GM18858 (cell line): ENCODE data around the gene FAM229B.
A peak's percentile ranks its signal among the peaks of the same experiment; 100 is the strongest.
"Not testable (repeated sequence)": the region's sequence is repeated elsewhere in the genome, so short reads cannot be mapped to it uniquely, and the experiment has no call there.

Experiments used
- ATAC-seq: cut with Tn5 transposase; IDR thresholded peaks from one replicate; pipeline ENCODE4 v1.9.1; 2021; ENCODE audit not compliant: unreplicated experiment

The FAM229B gene

DNA sequence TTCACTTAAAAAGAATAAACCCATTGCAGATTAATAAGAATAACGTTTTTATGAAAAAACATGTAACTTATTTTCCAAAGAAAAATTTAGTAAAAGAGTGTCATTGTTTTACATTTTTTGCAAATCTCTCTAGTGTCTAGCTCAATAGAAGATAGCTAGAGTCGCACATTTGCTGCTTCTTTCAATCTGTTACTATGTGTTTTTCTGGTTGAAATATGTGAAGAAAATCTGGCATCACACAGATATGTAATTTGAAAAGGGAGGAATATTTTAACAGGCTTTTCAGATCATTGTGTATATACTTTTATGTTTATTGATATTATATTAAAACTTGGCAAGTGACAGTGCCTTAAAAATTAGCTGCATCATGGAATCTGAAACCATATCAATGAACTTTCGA lies 24.4 kb upstream of the FAM229B start:
- no peak for ATAC-seq

GRCh38 chr6:112065426-112065986 lies 21.9 kb upstream of the FAM229B start:
- no peak for ATAC-seq

DNA sequence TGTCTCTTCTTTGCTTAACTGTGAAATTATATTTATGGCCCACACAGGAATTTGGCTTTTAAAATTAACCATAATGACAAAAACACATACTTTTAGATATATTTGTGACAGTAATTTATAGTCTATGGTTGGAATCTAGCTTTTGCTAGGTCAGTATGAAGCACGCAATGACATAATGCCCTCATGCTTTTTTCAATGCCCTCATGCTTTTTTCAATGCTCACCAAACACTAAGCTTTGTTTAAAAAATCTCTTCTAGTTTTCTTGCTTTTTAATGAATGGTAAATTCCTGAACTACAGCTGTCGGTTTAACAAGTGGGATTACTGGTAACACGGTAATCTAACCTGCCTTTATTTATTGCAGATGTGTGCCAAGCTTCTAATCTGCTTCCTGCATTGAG lies 20.8 kb upstream of the FAM229B start:
- no peak for ATAC-seq

DNA sequence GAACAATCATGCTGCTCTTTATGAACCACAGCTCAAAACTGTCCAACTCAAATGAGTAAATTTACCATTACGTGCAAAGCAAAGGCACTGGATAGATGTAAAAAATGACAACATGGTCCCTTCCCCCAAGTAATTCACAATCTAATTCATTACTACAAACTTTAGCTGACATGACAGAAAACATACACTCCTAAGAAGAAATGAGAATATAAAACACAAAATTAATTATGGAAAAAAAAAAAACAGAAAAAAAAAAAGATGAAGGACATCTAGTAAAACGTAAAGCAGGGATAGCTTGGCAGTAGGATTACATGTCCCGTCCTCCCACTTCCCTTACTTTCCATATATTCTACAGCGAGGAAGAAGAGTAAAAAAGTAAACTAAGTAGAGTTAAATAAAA lies 5.8 kb upstream of the FAM229B start:
- ATAC-seq, result no peak

GRCh38 chr6:112085286-112086065 lies 1.9 kb upstream of the FAM229B start:
- no peak for ATAC-seq

DNA sequence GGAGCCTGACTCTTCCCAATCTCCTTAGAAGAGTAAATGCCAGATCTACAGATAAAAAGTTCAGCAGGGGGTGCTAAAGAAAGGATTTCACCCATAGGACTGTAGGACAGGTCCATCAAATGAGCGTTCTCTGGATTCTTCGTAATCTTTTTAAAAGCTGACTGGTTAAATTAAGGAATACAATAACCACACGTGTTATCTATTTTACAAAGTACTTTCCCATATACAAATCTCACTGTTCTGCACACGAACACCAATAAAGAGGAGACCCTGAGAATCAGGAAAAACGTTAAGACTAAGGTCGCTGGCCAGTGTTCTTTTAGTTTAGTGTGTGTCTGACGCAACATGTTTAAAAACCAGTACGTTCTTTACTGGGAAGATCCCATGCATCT lies 651 bp upstream of the FAM229B start:
- ATAC-seq, result peak; percentile 10

DNA sequence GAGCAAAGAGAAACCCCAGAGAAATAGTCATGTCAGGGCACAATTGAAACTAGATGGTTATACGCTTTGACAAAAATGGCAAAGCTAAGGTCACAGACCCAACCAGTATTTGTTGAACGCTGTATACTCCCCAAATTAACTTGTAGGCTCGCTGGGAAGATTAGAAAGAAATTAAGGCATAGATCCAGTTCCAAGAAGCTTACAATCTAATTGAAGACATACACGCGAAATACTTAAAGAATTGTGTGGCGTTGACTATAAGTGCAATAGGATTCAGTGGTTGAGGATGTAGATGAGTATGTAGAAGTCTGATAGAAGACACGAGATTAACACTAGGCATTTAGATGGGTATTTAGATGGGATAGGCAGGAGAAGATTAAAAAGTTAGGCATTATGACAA lies 525 bp downstream of the FAM229B start:
- ATAC-seq, result no peak

DNA sequence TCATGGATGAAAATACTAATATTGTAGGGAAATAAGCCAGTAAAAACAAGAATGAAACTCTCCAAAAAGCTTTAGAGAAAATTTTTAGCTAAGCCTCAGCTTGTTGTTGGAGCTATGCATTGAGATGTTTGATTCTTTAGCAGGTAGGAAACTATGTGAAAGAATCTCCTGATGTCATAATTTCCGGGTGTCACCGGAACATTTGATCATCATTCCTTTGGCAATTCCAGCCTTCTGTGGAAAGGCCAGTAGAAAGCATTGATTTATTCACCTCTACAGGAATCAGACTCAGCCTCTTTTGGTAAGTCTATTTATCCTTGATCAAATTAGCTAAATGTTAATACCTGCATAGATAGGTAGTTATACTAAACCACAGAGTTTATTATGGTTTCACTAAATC lies 9.5 kb downstream of the FAM229B start:
- ATAC-seq, result no peak

DNA sequence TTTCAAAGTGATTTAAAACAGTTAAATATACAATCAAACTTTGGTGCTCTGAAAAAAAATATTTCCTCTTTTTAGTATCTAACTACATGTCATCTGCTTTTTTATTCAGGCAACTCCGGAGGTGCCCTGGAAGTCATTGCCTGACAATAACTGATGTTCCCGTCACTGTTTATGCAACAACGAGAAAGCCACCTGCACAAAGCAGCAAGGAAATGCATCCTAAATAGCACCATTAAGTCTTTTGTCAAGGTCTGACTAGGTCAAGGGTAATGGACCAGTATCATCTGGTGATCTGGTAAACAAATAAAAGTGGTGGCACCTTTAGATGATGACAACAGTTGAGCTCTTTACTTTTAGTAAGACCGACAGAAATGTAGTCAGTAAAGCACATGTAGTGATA lies 13.2 kb downstream of the FAM229B start:
- ATAC-seq, result no peak

GRCh38 chr6:112106026-112106425 lies 18.6 kb downstream of the FAM229B start:
- not testable (repeated sequence) for ATAC-seq

DNA sequence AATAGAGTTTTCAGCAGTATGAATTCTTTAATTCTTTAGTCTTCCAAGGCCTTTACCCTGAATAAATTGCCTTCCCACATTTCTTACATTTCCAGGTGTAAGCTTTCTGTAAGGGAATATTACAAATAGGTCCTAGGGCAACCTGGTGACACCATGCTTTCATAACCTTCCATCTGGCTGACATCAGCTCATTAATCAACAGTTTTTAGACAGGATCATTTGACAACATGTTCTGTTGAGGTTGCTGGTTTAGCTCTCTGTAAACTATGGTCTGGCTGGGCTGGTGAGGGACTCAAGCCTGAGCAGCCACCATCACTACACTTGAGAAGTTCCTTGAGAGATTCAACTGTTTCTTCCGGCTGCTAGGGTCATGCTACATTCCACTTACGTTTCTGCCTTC lies 19.2 kb downstream of the FAM229B start:
- ATAC-seq, result no peak

GRCh38 chr6:112109262-112109661 lies 21.9 kb downstream of the FAM229B start:
- ATAC-seq, result no peak

GRCh38 chr6:112113431-112113830 lies 26.0 kb downstream of the FAM229B start:
- no peak for ATAC-seq

DNA sequence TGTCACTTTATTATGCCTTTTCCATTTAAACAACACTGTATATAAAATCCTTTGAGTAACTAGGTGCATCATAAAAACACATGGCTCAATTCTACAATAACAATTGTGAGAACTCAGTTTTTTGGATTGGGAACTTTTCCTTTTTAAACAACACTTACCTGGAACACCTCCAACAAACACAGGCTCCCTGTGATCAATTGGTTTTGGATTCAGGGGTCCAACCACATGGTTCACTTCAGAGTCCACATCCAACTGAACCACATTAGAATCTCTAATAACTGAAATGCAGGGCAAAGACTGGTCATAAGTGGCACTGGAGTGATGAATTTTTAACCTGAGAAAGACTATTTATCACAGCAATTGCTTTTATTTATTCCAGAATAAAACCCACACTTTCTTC lies 26.5 kb downstream of the FAM229B start:
- ATAC-seq, result no peak

GRCh38 chr6:112114577-112115223 lies 27.3 kb downstream of the FAM229B start:
- no peak for ATAC-seq

DNA sequence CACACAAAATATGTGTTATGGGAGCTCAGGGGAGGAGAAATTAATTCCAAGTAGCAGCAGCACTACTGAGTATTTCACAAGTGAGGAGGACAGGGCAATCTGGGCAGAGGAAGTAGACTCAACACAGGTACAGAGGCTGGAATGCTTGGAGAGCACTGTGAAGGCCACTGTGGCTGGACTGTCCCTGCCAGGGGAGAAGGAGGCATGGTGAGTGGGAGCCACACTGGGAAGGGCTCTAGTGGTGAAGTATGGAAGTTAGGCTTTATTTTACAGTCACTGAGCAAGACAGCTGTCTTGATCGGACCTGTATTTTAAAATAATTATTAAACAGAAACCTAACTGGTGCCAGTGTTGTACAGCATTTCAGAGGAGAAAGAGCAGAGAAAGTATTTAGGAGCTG lies 28.8 kb downstream of the FAM229B start:
- no peak for ATAC-seq

GRCh38 chr6:112117554-112117953 lies 30.2 kb downstream of the FAM229B start:
- no peak for ATAC-seq

DNA sequence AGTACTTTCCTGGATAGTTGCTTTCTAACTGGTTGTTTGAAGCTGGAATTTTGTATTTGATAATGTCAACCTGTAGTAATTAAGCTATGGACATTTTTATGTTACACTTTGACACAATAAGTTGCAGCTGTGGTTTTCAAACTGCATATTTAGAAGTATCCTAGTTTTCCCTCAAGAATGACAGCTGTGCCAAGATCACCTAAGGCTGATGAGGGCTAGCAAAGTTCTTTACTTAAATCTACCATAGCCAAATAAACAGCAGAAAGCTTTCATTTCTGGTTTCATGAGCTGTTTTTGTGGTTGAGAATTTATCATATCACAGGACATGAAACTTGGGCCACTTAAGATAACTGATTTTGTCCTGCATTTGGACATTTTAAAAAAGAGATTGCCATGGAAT lies 30.6 kb downstream of the FAM229B start:
- no peak for ATAC-seq

DNA sequence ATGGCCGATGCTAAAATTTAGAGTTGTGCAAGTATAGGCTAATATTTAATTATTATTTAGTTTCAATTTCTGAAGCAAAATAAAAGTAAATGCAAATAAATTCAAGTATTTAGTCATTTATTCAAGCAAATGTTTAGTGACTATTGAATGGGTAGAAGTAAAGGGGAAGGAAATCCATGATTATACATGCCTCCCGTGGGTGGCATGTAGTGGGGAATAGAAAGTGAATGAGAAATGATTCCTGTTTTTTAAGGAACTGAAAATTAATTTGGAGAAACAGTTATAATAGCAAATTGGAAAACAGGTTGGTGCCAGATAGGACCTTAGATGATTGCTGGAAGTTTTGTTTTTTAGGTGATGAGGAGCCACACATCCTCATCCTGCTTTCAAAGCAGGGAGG lies 35.4 kb downstream of the FAM229B start:
- no peak for ATAC-seq

GRCh38 chr6:112123982-112124381 lies 36.6 kb downstream of the FAM229B start:
- ATAC-seq, result no peak

DNA sequence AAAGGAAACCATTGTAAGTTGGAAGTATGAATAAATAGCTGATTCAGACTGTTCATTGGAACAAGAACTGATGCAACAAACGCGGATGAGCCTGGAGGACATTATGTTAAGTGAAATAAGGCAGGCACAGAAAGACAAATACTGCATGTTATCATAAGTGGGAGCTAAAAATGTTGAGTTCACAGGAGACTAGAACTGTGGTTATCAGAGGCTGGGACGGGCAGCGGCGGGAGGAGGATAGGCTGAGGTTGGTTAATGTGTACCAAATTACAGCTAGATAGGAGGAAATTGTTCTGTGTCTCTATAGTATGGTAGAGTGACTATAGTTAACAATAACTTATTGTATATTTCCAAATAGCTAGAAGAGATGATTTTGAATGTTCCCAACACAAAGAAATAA lies 40.8 kb downstream of the FAM229B start:
- ATAC-seq, result no peak

DNA sequence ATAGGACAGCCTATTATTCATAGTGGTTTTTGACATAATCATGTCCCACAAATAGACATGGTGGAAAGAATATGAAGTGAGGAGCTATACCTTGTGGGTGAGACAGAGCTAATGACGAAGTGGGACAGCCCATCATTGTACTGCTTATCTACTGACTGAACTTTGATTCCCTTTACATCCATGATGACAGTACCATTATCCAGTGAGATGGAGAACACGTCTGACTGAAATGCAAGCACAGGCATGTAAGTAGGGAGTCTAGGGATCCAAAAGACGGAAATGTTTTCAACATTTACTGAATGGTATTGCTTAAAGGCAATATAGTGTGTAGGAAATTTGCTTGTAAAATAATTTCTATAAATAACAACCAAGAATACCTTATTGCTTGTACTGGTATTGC lies 43.5 kb downstream of the FAM229B start:
- no peak for ATAC-seq
